Measurements from ENCODE around the gene ZNF574. TPM values are rescaled to one million over a fixed set of nuclear protein-coding genes. Genes with fewer than 3 reads are reported as not detected.

Gene ZNF574
- polyA plus RNA-seq, 3 donors: 3.3 to 9.6 (median 4.9) TPM

GRCh38 chr19:42110658-42111057 is 34.7 kb downstream of the ZNF574 start:
- Histone ChIP-seq H4K20me1 (ENCODE audit: insufficient read depth, low read length) (peaks cover 100% of the 10 kb centered on the region), H2AFZ (ENCODE audit: insufficient read depth, low read depth, low read length, poor library complexity, severe bottlenecking) (no peak overlapping the region), H3K4me2 (replicated peaks; ENCODE audit: extremely low read depth, low read length, poor library complexity, severe bottlenecking) (no peak overlapping the region), H3K27ac (ENCODE audit: low read depth in 1 of 2, low read length in 2 of 2) (peak overlapping the region; percentile 14 to 46), H3K9ac (ENCODE audit: insufficient read depth, low read length, poor library complexity, severe bottlenecking) (no peak overlapping the region), H3K4me3 (replicated peaks in 1 of 3; ENCODE audit: low read depth in 2 of 3, low read length in 3 of 3) (no peak overlapping the region), H3K79me2 (ENCODE audit: insufficient read depth, low read length) (peaks cover 11% of the 10 kb centered on the region), H3K9me3 (replicated peaks in 1 of 2; ENCODE audit: control insufficient read depth in 1 of 2, insufficient read depth in 1 of 2, low read length in 2 of 2) (no peaks in the 10 kb centered on the region), H3K27me3 (ENCODE audit: control insufficient read depth in 2 of 2, insufficient read depth in 2 of 2, low read length in 2 of 2) (no peaks in the 10 kb centered on the region), H3K36me3 (replicated peaks in 1 of 2; ENCODE audit: control insufficient read depth in 1 of 2, insufficient read depth in 2 of 2, low read length in 2 of 2) (peaks cover 68 to 94% of the 10 kb centered on the region in 2 donors), H3K4me1 (ENCODE audit: control insufficient read depth in 1 of 2, insufficient read depth in 2 of 2, low read length in 2 of 2) (peaks cover 0 to 13% of the 10 kb centered on the region in 2 donors)
- no peaks in the 10 kb centered on the region for H3K9me3 Mint-ChIP-seq
- peak overlapping the region in 3 of 7 donors; percentile 1 to 46 (median 29) for H3K27ac Mint-ChIP-seq
- peaks cover 30% of the 10 kb centered on the region for H3K4me1 Mint-ChIP-seq
- TF ChIP-seq, protein P1, sequence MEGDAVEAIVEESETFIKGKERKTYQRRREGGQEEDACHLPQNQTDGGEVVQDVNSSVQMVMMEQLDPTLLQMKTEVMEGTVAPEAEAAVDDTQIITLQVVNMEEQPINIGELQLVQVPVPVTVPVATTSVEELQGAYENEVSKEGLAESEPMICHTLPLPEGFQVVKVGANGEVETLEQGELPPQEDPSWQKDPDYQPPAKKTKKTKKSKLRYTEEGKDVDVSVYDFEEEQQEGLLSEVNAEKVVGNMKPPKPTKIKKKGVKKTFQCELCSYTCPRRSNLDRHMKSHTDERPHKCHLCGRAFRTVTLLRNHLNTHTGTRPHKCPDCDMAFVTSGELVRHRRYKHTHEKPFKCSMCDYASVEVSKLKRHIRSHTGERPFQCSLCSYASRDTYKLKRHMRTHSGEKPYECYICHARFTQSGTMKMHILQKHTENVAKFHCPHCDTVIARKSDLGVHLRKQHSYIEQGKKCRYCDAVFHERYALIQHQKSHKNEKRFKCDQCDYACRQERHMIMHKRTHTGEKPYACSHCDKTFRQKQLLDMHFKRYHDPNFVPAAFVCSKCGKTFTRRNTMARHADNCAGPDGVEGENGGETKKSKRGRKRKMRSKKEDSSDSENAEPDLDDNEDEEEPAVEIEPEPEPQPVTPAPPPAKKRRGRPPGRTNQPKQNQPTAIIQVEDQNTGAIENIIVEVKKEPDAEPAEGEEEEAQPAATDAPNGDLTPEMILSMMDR (IDR thresholded peaks at IDR 0.05): no peak
- no peak for DNase-seq
- H3K4me3 Mint-ChIP-seq: no peak overlapping the region
- intact Hi-C loops (cut with micrococcal nuclease): no loop called here
- H3K36me3 Mint-ChIP-seq: peaks cover 80 to 94% of the 10 kb centered on the region in 2 donors
- peaks cover 0 to 2% (median 0%) of the 10 kb centered on the region in 3 donors for H3K27me3 Mint-ChIP-seq (ENCODE audit: low read depth in 3 of 3)
- WGBS (ENCODE audit: insufficient coverage): no CpG with 5 or more reads among the region's 1 CpG

DNA sequence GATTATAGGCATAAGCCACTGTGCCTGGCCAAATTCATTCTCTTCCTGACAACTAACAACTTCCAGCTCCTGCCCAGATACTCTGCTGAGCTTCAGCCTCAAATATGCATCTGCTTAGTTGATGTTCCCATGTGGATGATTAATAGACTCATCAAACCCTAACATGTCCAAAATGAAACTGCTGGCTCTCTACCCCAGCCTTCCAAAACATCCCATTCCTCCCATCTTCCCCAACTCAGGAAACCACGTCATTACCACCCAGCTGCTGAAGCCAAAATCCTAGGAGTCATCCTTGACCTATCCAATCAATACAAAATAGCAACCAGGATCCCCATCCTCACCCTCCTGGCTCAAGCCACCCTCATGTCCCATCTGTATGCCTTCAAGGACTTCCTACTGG is 35.4 kb downstream of the ZNF574 start:
- H3K27ac Mint-ChIP-seq: peak overlapping the region in 6 of 7 donors; percentile 0 to 75 (median 19)
- H3K36me3 ChIP-seq (replicated peaks in 1 of 2; ENCODE audit: control insufficient read depth in 1 of 2, insufficient read depth in 2 of 2, low read length in 2 of 2): peaks cover 75 to 94% of the 10 kb centered on the region in 2 donors

More for the DNA sequence above, 35.4 kb downstream of the ZNF574 start:
- TF ChIP-seq, protein P1 (IDR thresholded peaks at IDR 0.05): no peak
- no peaks in the 10 kb centered on the region for H3K9me3 Mint-ChIP-seq
- Histone ChIP-seq H3K9ac (ENCODE audit: insufficient read depth, low read length, poor library complexity, severe bottlenecking) (no peak overlapping the region), H3K9me3 (replicated peaks in 1 of 2; ENCODE audit: control insufficient read depth in 1 of 2, insufficient read depth in 1 of 2, low read length in 2 of 2) (no peaks in the 10 kb centered on the region), H4K20me1 (ENCODE audit: insufficient read depth, low read length) (peaks cover 100% of the 10 kb centered on the region), H3K27me3 (ENCODE audit: control insufficient read depth in 2 of 2, insufficient read depth in 2 of 2, low read length in 2 of 2) (no peaks in the 10 kb centered on the region), H3K4me1 (ENCODE audit: control insufficient read depth in 1 of 2, insufficient read depth in 2 of 2, low read length in 2 of 2) (peaks cover 0 to 13% of the 10 kb centered on the region in 2 donors), H3K79me2 (ENCODE audit: insufficient read depth, low read length) (peaks cover 11% of the 10 kb centered on the region), H3K4me3 (replicated peaks in 1 of 3; ENCODE audit: low read depth in 2 of 3, low read length in 3 of 3) (no peak overlapping the region), H2AFZ (ENCODE audit: insufficient read depth, low read depth, low read length, poor library complexity, severe bottlenecking) (no peak overlapping the region), H3K4me2 (replicated peaks; ENCODE audit: extremely low read depth, low read length, poor library complexity, severe bottlenecking) (no peak overlapping the region), H3K27ac (ENCODE audit: low read depth in 1 of 2, low read length in 2 of 2) (peak overlapping the region in 1 of 2 donors; percentile 56)
- H3K27me3 Mint-ChIP-seq (ENCODE audit: low read depth in 3 of 3): peaks cover 0 to 2% (median 0%) of the 10 kb centered on the region in 3 donors
- 76% methylated on average over 1 of the region's 1 CpG for WGBS (ENCODE audit: insufficient coverage)
- peaks cover 80 to 94% of the 10 kb centered on the region in 2 donors for H3K36me3 Mint-ChIP-seq
- H3K4me1 Mint-ChIP-seq: peaks cover 30% of the 10 kb centered on the region
- intact Hi-C loops (cut with micrococcal nuclease): no loop called here
- no peak overlapping the region for H3K4me3 Mint-ChIP-seq
- no peak for DNase-seq

Measured in CD14-positive monocyte (primary cell).